ENCODE measurements around the gene BRD3OS. TPM values are rescaled to one million over a fixed set of nuclear protein-coding genes. Genes with fewer than 3 reads are reported as not detected.
A peak's percentile ranks its signal among the peaks of the same experiment; 100 is the strongest.

BRD3OS gene
- total RNA-seq, 1 donor from 2014 or later, result 17.3 TPM

DNA sequence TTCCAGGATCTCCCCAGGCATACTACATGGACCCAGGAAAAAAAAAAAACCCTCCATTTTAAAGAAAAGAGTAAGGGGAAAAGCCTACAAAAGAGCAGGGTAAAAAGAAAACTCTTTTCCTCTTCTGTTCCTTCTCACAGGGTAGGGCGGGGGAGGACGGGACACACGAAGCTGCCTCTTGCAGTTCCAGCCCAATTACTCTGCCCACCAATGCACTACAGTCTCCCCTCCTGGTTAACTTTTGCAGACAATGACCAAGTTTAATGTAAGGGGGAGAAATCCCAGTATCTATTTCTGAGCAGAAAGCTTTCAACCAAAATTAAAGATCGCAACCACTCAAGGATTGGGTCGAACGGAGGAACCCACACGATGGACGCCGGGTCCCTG, 41.2 kb downstream of the BRD3OS start:
- ATAC-seq (ENCODE audit: low read depth) (no peak), DNase-seq (no peak)
- ChIA-PET CTCF (interaction anchor here (0.9 kb wide), 1 partner anchor 33 kb away, joined by 3 read pairs; no protein-coding TSS in a partner anchor), POLR2A (interaction anchor here (0.6 to 1.8 kb wide), 7 partner anchors 13 to 279 kb away, joined by 3 to 9 read pairs (median 3); partner anchors contain the start of gene WDR5)
- H3K9me3 Mint-ChIP-seq, result no peaks in the 10 kb centered on the region
- H3K4me3 Mint-ChIP-seq, result peak overlapping the region; percentile 85
- peak overlapping the region; percentile 82 for H3K27ac Mint-ChIP-seq
- TF ChIP-seq CTCF (IDR thresholded peaks at IDR 0.05), result no peak
- H3K36me3 Mint-ChIP-seq (ENCODE audit: low read depth), result peaks cover 4% of the 10 kb centered on the region
- H3K27me3 Mint-ChIP-seq, result peaks cover 10% of the 10 kb centered on the region
- H3K4me1 Mint-ChIP-seq, result peaks cover 48% of the 10 kb centered on the region
- intact Hi-C loops (cut with micrococcal nuclease), result loop anchor here (5.0 to 10.0 kb wide), 6 partner anchors 112 to 1898 kb away; partner anchors contain the start of genes MRPS2, RXRA, SURF6 and UBAC1

DNA sequence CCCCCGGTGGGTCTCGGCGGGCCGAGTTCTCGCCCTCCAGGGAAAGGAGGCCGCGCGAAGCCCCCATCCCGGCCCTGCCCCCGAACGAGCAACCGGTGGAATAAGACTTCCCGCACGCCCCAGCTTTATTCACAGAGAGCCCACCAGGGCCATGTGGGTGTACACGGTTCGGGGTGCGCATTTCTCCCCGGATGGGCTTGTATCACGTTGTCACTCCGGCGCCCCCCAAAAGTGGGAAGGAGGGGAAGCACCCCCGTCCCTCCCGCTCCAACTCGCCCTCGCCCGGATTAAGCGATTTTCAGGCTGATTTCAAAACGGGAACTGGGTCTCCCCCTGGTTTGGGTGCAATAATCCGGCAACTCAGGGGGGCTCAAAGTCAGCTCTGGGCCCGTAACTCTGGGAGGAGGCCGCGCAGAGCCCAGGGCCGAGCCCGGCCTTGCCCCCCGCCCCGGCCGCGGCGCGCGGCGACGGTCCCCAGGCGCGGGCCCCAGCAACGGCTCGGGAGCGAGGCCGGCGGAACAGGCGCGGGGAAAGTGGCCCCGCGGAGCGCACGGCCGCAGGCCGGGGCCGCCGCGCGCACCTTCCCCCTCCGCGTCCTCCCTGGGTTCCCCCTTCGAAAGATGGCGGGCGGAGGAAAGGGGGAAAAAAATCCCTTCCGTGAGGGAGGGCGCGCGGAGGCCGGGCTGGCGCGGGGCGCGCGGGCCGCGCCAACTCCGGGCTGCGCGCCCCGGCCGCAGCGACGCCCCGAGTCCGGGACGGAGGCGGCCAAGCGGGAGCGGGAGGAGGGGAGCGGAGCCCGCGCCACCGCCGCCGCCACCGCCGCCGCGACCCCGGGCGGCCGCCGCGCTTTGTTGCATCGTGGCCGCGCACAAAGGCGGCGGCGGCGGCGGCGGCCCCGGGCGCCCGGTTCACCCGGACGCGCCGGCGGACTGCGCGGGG, 41.9 kb downstream of the BRD3OS start:
- peak; percentile 40 for DNase-seq
- Mint-ChIP-seq H3K27ac (peak overlapping the region; percentile 61), H3K4me3 (peak overlapping the region; percentile 85), H3K36me3 (ENCODE audit: low read depth) (peaks cover 4% of the 10 kb centered on the region), H3K4me1 (peaks cover 48% of the 10 kb centered on the region), H3K27me3 (peaks cover 10% of the 10 kb centered on the region), H3K9me3 (no peaks in the 10 kb centered on the region)
- intact Hi-C loops (cut with micrococcal nuclease), result loop anchor here (5.0 to 10.0 kb wide), 6 partner anchors 112 to 1898 kb away; partner anchors contain the start of genes MRPS2, RXRA, SURF6 and UBAC1
- ChIA-PET CTCF (no interaction called here), POLR2A (interaction anchor here (0.7 to 1.8 kb wide), 3 partner anchors 41 to 279 kb away, joined by 3 to 9 read pairs (median 3); no protein-coding TSS in a partner anchor)
- no peak for TF ChIP-seq CTCF (IDR thresholded peaks at IDR 0.05)
- peak; percentile 2 for ATAC-seq (ENCODE audit: low read depth)

DNA sequence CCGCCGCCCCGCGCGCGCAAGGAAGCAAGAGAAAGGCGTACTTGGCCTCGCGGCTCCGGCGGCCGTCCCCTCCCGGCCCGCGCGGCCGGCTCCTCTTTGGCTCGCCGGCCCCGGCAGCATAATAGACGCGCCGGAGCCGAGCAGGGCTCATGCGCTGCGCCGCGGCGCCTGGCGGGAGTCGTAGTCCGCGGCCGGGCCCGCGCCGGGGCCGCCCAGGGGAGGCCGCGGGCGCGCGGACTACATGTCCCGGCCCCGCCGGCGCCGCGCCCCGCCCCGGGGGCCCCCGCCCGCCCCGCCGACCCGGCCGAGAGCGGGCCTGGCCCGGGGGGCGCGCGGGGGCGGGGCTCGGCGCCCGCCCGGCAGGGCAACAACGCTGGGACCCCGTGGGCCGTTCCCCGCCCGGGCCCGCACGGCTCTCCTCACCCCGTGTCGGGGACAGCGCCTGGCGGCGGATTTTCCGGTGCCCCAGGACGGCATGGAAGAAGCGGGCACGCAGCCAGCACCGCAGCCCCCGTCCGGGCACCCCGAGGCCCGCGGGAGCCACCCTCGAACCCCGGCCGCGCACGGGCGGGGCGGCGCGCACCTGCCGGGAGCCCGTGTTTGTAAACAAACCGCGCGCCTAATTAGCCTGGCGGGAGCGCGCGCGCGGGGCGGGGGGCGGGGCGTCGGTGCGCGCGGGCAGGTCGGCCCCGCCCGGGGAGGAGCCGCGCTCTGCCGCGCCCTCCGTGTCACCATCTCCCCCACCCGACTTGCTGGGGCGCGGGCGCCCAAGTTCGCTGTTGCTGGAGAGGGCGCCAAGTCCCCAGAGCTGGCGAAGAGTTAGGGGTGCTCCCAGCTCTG, 42.8 kb downstream of the BRD3OS start, which contains the start of gene BRD3:
TSS of gene BRD3 (minus strand) at position 123 of the 840 bp plus-strand sequence. CDS start 14,549 bp downstream, outside the sequence.
- Mint-ChIP-seq H3K36me3 (ENCODE audit: low read depth) (peaks cover 4% of the 10 kb centered on the region), H3K4me1 (peaks cover 38% of the 10 kb centered on the region), H3K9me3 (no peaks in the 10 kb centered on the region), H3K4me3 (peak within 1 kb of the TSS; percentile 85), H3K27ac (peak within 1 kb of the TSS; percentile 82), H3K27me3 (peaks cover 12% of the 10 kb centered on the region)
- intact Hi-C loops (cut with micrococcal nuclease), result loop anchor here (1.0 to 10.0 kb wide), 10 partner anchors 43 to 1897 kb away; partner anchors contain the start of genes BRD3OS, GTF3C5, MRPS2 and RNU6ATAC
- DNase-seq, result peak; percentile 83
- peak; percentile 84 for ATAC-seq (ENCODE audit: low read depth)
- ChIA-PET CTCF (interaction anchor here (1.2 kb wide), 1 partner anchor 42 kb away, joined by 4 read pairs; the partner anchor contains the start of gene BRD3OS), POLR2A (interaction anchor here (0.9 to 1.4 kb wide), 2 partner anchors 31 to 43 kb away, joined by 3 read pairs; partner anchors contain the start of gene BRD3OS)
- TF ChIP-seq CTCF (IDR thresholded peaks at IDR 0.05), result no peak

DNA sequence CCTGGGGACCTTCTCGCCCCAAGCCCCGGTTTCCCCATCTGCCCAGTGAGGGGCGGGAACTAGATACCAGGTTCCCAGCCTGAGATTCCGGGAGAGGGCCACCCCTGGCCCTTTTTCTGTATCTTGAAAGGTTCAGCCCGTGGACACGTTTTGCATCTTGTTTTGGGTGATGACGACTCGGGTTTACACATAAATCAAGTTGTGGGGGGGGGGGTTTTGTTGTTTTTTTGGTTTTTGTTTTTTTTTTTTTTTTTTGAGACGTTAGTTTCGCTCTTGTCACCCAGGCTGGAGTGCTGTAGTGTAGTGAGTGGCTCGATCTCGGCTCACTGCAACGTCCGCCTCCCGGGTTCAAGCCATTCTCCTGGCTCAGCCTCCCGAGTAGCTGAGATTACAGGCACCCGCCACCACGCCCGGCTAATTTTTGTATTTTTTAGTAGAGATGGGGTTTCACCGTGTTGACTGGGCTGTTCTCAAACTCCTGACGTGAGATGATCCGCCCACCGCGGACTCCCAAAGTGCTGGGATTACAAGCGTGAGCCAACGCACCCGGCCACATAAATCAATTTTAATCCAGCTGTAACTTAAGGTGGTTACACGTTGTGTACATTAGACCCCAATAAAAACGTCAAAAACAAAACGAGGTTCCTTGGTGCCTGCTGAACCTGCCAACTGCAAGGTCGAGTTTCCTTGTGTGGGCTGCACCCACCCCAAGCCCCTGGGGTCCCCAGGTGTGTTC, 43.6 kb downstream of the BRD3OS start:
- Mint-ChIP-seq H3K27ac (peak overlapping the region; percentile 82), H3K4me1 (peaks cover 31% of the 10 kb centered on the region), H3K4me3 (peak overlapping the region; percentile 83), H3K27me3 (peaks cover 12% of the 10 kb centered on the region), H3K36me3 (ENCODE audit: low read depth) (no peaks in the 10 kb centered on the region), H3K9me3 (no peaks in the 10 kb centered on the region)
- ATAC-seq (ENCODE audit: low read depth), result no peak
- ChIA-PET POLR2A (interaction anchor here (0.9 to 1.4 kb wide), 2 partner anchors 30 to 44 kb away, joined by 3 read pairs; partner anchors contain the start of gene BRD3OS), CTCF (interaction anchor here (1.2 kb wide), 1 partner anchor 43 kb away, joined by 4 read pairs; the partner anchor contains the start of gene BRD3OS)
- no peak for DNase-seq
- intact Hi-C loops (cut with micrococcal nuclease), result loop anchor here (1.0 to 10.0 kb wide), 10 partner anchors 44 to 1896 kb away; partner anchors contain the start of genes BRD3OS, GTF3C5, MRPS2 and RNU6ATAC
- no peak for TF ChIP-seq CTCF (IDR thresholded peaks at IDR 0.05)

Measured in activated B cell treated with CpG ODN at 0.5 μM for 24 hours (primary cell).